Measurements from ENCODE around the gene SSBP3.

- TF ChIP-seq CTCF (optimal IDR thresholded peaks at IDR 0.05 in 1 of 3, IDR thresholded peaks at IDR 0.05 in 1 of 3, conservative IDR thresholded peaks at IDR 0.05 in 1 of 3; ENCODE audit: extremely low read depth in 1 of 3, insufficient read depth in 2 of 3, low read length in 3 of 3) = no peak
- no peak for TF ChIP-seq EZH2 (IDR thresholded peaks at IDR 0.05; ENCODE audit: low read length)
These were observed 109.5 kb downstream of the SSBP3 start for GRCh38 chr1:54296666-54297065.
